Fibroblast of villous mesenchyme (primary cell): ENCODE results near the gene CFHR1. TPM values are rescaled to one million over a fixed set of nuclear protein-coding genes. Genes with fewer than 3 reads are reported as not detected.
A peak's percentile ranks its signal among the peaks of the same experiment; 100 is the strongest.
"Not testable (repeated sequence)": the region's sequence is repeated elsewhere in the genome, so short reads cannot be mapped to it uniquely, and the experiment has no call there.

Source experiments
- DNase-seq: peaks from one replicate; pipeline ENCODE4 v3.0.0-alpha.2; 2010; ENCODE audit warnings: low read depth
- H3K4me3 ChIP-seq: 2 replicates; pipeline ENCODE4 v1.5.1; 2011; ENCODE audit warnings: low read depth, mild to moderate bottlenecking, low read length
- total RNA-seq: library from RNA; depleted of rRNA; stranded (reverse); fragments of >200 nt; gene quantifications from 2 replicates; pipeline ENCODE4 v1.2.3, GENCODE V29; 2012
- TF ChIP-seq, protein P1 (sequence below): IDR thresholded peaks from 2 replicates; pipeline ENCODE4 v1.5.1; 2012; ENCODE audit warnings: low read depth, mild to moderate bottlenecking, low read length; ENCODE audit not compliant: insufficient read depth

The CFHR1 gene
- total RNA-seq, 1 donor: 0.86 TPM

DNA sequence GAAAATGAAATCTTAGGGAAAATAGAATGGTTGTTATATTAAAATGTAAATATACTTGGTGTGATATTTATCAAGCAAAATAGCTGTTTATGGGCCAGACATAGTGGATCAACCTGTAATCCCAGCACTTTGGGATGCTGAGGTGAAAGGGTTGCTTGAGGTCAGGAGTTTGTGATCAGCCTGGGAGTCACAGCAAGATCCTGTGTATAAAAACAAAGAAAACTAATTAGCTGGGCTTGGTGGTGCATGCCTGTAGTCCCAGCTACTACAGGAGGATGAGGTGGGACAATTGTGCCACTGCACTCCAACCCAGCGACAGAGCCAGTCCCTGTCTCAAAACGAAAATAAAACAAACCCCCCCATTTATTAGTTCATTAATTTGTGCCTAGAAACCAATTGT lies 21.6 kb upstream of the CFHR1 start:
- TF ChIP-seq, protein P1, sequence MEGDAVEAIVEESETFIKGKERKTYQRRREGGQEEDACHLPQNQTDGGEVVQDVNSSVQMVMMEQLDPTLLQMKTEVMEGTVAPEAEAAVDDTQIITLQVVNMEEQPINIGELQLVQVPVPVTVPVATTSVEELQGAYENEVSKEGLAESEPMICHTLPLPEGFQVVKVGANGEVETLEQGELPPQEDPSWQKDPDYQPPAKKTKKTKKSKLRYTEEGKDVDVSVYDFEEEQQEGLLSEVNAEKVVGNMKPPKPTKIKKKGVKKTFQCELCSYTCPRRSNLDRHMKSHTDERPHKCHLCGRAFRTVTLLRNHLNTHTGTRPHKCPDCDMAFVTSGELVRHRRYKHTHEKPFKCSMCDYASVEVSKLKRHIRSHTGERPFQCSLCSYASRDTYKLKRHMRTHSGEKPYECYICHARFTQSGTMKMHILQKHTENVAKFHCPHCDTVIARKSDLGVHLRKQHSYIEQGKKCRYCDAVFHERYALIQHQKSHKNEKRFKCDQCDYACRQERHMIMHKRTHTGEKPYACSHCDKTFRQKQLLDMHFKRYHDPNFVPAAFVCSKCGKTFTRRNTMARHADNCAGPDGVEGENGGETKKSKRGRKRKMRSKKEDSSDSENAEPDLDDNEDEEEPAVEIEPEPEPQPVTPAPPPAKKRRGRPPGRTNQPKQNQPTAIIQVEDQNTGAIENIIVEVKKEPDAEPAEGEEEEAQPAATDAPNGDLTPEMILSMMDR: no peak
- no peak overlapping the region for H3K4me3 ChIP-seq
- no peak for DNase-seq

DNA sequence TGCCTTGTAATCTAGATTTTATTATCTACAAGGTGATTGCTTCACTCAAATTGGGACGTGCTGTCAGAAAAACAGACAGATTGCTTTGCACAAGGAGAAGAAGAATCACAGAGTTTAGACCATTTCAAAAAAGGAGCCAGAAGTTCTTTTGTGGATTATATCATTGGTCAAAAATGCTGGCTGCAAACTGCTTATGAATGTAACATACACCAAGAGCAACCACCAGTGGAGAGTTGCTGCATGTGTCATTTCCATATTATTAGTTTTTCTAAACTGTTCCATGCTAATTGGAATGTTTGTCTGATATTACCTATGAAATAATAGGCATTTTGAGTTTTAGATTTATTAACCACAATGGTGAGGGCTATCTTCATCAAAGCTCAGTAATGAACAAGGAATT lies 17.6 kb upstream of the CFHR1 start:
- not testable (repeated sequence) for H3K4me3 ChIP-seq, DNase-seq

DNA sequence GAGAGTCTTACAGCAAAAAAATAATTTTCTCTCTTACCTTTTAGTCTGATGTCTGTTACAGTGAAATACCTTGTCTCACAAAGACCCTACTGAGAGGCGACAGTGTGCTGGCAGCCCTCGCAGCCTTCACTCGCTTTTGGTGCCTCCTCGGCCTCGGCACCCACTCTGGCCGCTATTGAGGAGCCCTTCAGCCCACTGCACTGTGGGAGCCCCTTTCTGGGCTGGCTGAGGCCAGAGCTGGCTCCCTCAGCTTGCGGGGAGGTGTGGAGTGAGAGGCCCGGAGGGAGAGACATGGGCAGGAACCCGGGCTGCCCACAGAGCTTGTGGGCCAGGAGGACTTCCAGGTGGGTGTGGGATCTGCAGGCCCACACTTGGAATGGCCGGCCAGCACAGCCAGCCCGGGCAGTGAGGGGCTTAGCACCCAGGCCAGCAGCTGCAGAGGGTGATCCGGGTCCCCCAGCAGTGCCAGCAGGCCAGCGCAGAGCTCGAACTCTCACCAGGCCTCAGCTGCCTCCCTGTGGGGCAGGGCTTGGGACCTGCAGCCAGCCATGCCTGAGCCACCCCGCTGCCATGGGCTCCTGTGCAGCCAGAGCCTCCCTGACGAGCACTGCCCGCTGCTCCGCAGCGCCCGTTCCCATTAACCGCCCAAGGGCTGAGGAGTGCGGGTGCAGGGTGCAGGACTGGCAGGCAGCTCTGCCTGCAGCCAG lies 10.8 kb upstream of the CFHR1 start:
- TF ChIP-seq, protein P1: no peak

DNA sequence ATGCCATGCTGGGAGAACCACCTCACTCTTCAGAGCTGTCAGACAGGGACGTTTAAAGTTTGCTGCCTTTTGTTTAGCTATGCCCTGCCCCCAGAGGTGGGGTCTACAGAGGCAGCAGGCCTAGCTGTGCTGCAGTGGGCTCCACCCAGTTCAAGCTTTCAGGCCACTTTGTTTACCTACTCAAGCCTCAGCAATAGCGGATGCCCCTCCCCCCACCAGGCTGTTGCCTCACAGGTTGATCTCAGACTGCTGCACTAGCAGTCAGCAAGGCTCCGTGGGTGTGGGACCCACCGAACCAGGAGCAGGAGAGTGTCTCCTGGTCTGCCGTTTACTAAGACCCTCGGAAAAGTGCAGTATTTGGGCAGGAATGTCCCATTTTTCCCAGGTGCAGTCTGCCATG lies 2.1 kb upstream of the CFHR1 start:
- not testable (repeated sequence) for H3K4me3 ChIP-seq, DNase-seq

More for the DNA sequence above, 10.8 kb upstream of the CFHR1 start:
- DNase-seq: no peak
- no peak overlapping the region for H3K4me3 ChIP-seq

DNA sequence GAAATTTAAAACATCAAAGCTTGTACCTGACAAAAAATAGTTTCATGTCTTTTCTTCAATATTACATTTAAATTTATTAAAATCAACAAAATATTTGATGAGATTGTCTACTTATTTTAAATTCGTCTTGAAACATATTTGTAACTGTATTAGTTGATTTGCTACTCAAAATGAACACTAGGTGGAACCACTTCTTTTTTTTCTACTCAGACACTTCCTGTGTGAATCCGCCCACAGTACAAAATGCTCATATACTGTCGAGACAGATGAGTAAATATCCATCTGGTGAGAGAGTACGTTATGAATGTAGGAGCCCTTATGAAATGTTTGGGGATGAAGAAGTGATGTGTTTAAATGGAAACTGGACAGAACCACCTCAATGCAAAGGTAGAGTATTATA lies 8.3 kb downstream of the CFHR1 start:
- DNase-seq: peak; percentile 45
- not testable (repeated sequence) for H3K4me3 ChIP-seq
- TF ChIP-seq, protein P1: peak; percentile 25

DNA sequence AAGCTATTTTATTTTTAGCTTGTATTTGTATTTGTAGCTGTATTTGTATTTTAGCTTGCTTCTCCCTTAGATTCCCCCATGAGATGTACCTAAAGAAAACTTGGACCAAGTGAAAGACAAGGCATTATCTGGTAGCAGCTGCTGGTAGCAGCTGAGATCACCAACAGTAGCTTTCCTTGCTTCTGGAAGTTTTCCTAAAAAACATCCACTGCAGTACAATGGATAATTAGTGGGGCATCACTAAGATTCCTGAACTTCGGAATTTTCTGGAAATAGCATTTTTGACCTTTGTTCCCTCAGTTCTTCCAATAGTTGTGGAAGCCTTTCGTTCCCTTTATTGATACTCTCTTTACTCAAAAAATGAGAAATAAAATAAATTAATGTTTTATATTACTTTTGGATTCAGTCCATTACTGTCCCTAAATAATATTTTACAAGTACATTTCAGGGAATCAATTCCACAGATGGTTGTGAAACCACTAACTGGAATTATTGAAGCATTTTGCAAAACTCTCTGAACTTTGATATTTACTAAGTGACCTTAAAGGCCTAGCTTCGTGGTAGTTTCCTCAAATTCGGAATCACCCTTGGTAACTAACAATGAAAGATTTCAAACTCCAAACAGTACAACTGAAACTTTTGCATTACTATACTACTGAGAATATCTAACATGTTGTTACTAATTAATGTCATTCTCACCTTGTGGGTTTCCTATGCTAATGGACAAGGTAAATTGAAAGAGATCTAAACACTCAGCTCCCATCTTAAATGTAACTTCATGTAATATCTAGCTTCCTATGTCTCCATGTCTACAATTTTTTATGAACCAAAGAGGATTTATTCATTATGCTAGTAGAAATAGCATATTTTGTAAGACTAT lies 30.3 kb downstream of the CFHR1 start:
- not testable (repeated sequence) for H3K4me3 ChIP-seq, DNase-seq

DNA sequence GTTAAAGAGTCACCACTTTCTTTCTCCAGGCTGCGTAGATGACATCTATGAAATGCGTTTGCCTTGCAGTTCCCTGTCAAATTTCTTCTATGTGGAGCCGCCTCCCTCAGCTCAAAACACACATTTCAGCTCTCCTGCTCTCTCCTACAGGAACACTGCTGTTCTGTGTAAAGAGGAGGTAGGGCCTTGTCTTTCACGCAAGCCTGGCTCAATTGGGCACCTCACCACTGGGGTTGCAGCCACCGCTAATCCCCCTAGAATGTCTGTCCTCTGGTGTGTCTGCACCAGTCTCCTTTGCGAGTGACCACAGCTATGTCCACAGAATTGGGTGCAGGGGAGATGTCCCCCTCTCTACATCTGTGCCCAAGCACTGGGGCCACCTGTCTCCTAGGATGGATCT lies 36.5 kb downstream of the CFHR1 start:
- DNase-seq: no peak
- TF ChIP-seq, protein P1: no peak
- no peak overlapping the region for H3K4me3 ChIP-seq

DNA sequence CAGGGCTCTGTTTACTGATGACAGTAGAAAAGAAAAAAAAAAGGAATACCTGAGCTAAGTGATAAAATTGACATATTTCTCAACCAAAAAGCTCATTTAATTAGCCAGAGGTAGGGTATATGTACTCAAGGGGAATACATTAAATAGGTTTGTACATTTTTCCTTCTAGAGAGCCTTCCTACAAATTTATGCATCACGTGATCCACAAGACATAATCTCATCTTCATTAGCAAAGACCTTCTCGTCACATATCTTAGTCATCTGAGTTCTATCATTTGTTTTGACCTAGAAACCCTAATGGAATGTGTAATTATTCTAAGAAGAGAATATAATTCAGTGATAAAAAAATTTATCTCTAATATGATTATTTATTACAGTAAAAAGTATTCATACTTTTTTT lies 37.7 kb downstream of the CFHR1 start:
- TF ChIP-seq, protein P1: no peak
- no peak for DNase-seq
- H3K4me3 ChIP-seq: no peak overlapping the region
